ENCODE measurements around the gene SNAP29. TPM values are rescaled to one million over a fixed set of nuclear protein-coding genes. Genes with fewer than 3 reads are reported as not detected.
"Not testable (repeated sequence)": the region's sequence is repeated elsewhere in the genome, so short reads cannot be mapped to it uniquely, and the experiment has no call there.

The SNAP29 gene
- total RNA-seq, 4 donors from 2014 or later, result 8.0 to 25.5 (median 20.3) TPM

DNA sequence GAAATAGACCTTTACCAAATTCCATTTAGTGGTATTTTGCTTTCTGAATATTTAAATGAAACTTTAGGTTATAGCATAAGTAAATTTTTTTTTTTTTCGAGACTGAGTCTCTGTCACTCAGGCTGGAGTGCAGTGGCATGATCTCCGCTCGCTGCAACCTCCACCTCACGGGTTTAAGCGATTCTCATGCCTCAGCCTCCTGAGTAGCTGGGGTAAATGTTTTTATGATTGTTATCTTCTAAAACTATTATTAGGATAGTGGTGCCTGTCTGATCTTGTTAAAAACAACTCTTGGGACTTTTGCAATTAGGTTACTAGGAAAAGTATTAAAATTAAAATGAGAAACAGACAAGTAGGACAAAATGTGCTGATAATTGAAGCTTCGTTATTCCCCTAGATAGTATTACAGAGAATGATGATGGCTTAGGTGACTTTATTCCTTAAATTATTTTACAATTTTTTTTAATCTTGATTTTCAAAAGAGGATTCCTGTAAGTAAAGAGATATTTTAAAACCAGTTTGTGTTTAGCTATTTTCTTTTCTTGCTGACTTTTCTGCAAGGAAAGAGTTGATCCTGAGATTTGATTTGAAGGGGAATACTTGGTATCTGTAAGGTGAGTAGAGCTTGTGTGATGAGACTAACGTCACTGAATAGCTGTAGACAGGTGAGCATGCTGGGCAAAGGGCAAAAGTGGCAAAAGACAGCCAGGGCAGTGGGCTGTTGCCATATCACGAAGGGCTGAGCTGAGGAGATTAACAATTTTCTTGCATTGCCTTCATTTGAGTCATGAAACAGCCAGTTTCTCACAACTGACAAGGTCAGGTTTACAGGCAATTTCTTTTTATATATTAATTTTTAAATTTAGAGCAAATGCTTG is 79.2 kb downstream of the SNAP29 start:
- no peaks in the 10 kb centered on the region for H3K27me3 ChIP-seq
- peak overlapping the region in 3 of 4 donors; percentile 3 to 57 (median 8) for H3K27ac ChIP-seq
- 78 to 90% methylated on average over 6 to 8 of the region's 8 CpGs for WGBS, 2 donors (ENCODE audit: low coverage in 1 of 2)
- peaks cover 0 to 17% (median 7%) of the 10 kb centered on the region in 4 donors for H3K36me3 ChIP-seq
- in situ Hi-C loops (cut with MboI; ENCODE audit: low pct_ligation_motif_present in 1 of 4, low pct_unique_long_range_greater_than_20kb in 1 of 4, low sequenced_read_pairs in 3 of 4) (no loop called here), intact Hi-C loops (cut with DNase I; ENCODE audit: low total_unique reads) (no loop called here)
- H3K4me1 ChIP-seq, result peaks cover 21 to 57% (median 36%) of the 10 kb centered on the region in 4 donors
- TF ChIP-seq POLR2A (IDR thresholded peaks at IDR 0.05) (no peak), POLR2AphosphoS5 (IDR thresholded peaks at IDR 0.05) (no peak)
- no peak overlapping the region for H3K4me3 ChIP-seq
- DNase-seq, result no peak
- no peaks in the 10 kb centered on the region for H3K9me3 ChIP-seq

- Histone ChIP-seq H3K4me1 (peaks cover 24 to 67% (median 36%) of the 10 kb centered on the region in 4 donors), H3K36me3 (peaks cover 0 to 11% (median 5%) of the 10 kb centered on the region in 4 donors)
- H3K27ac ChIP-seq; DNase-seq; intact Hi-C loops (cut with DNase I; ENCODE audit: low total_unique reads); in situ Hi-C loops (cut with MboI; ENCODE audit: low pct_ligation_motif_present in 1 of 4, low pct_unique_long_range_greater_than_20kb in 1 of 4, low sequenced_read_pairs in 3 of 4); H3K4me3 ChIP-seq; H3K9me3 ChIP-seq; H3K27me3 ChIP-seq: not testable (repeated sequence)
- 84 to 94% methylated on average over 4 to 14 of the region's 14 CpGs for WGBS, 2 donors (ENCODE audit: low coverage in 1 of 2)
Measured at GRCh38 chr22:20939457-20940185, 80.8 kb downstream of the SNAP29 start.

GRCh38 chr22:20940186-20940651 is 81.4 kb downstream of the SNAP29 start:
- DNase-seq, result no peak
- 72 to 73% methylated on average over 2 to 3 of the region's 3 CpGs for WGBS, 2 donors (ENCODE audit: low coverage in 1 of 2)
- no peaks in the 10 kb centered on the region for H3K27me3 ChIP-seq
- peaks cover 27 to 73% (median 35%) of the 10 kb centered on the region in 4 donors for H3K4me1 ChIP-seq
- H3K27ac ChIP-seq, result no peak overlapping the region
- H3K9me3 ChIP-seq, result no peaks in the 10 kb centered on the region
- intact Hi-C loops (cut with DNase I; ENCODE audit: low total_unique reads), result no loop called here
- no peak overlapping the region for H3K4me3 ChIP-seq
- in situ Hi-C loops (cut with MboI; ENCODE audit: low pct_ligation_motif_present in 1 of 4, low pct_unique_long_range_greater_than_20kb in 1 of 4, low sequenced_read_pairs in 3 of 4), result no loop called here
- TF ChIP-seq POLR2A (IDR thresholded peaks at IDR 0.05), result no peak
- TF ChIP-seq, protein P1, sequence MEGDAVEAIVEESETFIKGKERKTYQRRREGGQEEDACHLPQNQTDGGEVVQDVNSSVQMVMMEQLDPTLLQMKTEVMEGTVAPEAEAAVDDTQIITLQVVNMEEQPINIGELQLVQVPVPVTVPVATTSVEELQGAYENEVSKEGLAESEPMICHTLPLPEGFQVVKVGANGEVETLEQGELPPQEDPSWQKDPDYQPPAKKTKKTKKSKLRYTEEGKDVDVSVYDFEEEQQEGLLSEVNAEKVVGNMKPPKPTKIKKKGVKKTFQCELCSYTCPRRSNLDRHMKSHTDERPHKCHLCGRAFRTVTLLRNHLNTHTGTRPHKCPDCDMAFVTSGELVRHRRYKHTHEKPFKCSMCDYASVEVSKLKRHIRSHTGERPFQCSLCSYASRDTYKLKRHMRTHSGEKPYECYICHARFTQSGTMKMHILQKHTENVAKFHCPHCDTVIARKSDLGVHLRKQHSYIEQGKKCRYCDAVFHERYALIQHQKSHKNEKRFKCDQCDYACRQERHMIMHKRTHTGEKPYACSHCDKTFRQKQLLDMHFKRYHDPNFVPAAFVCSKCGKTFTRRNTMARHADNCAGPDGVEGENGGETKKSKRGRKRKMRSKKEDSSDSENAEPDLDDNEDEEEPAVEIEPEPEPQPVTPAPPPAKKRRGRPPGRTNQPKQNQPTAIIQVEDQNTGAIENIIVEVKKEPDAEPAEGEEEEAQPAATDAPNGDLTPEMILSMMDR (IDR thresholded peaks at IDR 0.05), result no peak
- TF ChIP-seq POLR2AphosphoS5 (IDR thresholded peaks at IDR 0.05), result no peak
- no peak for TF ChIP-seq EP300 (IDR thresholded peaks at IDR 0.05; ENCODE audit: low read depth)
- peaks cover 0 to 6% (median 2%) of the 10 kb centered on the region in 4 donors for H3K36me3 ChIP-seq

Other genes starting within 250 kb of the SNAP29 start
- gene SERPIND1, start 84.9 kb upstream of the SNAP29 start, total RNA-seq, result not detected
- gene PI4KA, start 196 bp upstream of the SNAP29 start, total RNA-seq, result 100 to 1,000 TPM in 2 of 4 donors, 10 to 100 TPM in 2; 90.8 to 126 (median 109) TPM
- gene CRKL, start 58.4 kb downstream of the SNAP29 start, total RNA-seq, result 10 to 100 TPM; 37.0 to 56.7 (median 48.6) TPM
- gene AIFM3, start 108.2 kb downstream of the SNAP29 start, total RNA-seq, result 100 to 1,000 TPM; 112 to 150 (median 126) TPM
- gene LZTR1, start 123.3 kb downstream of the SNAP29 start, total RNA-seq, result 10 to 100 TPM; 40.2 to 90.5 (median 59.3) TPM
- 10 to 100 TPM; 27.0 to 51.5 (median 32.7) TPM for gene THAP7, start 143.1 kb downstream of the SNAP29 start, total RNA-seq
- 1 to 10 TPM in 1 of 4 donors, under 1 TPM in 2, not detected in 1; 0.40 to 1.7 (median 0.82) TPM for gene P2RX6, start 156.2 kb downstream of the SNAP29 start, total RNA-seq
- gene SLC7A4, start 173.6 kb downstream of the SNAP29 start, total RNA-seq, result 1 to 10 TPM in 1 of 4 donors, under 1 TPM in 1, not detected in 2; 0.64 to 4.1 TPM
- not detected for gene LRRC74B, start 186.9 kb downstream of the SNAP29 start, total RNA-seq

All from transverse colon (tissue), 4 donors.